ENCODE measurements around the gene SYT6.

The SYT6 gene

GRCh38 chr1:114152508-114153260, 985 bp downstream of the SYT6 start:
- Histone ChIP-seq H3K36me3 (ENCODE audit: control insufficient read depth, insufficient read depth, low read length) (no peaks in the 10 kb centered on the region), H2AFZ (peak overlapping the region; percentile 3), H3K27ac (no peak overlapping the region), H3K9ac (no peak overlapping the region), H3K79me2 (no peaks in the 10 kb centered on the region), H3K4me3 (ENCODE audit: low read depth, low read length) (no peak overlapping the region), H3K27me3 (ENCODE audit: control insufficient read depth, insufficient read depth, low read length) (peaks cover 15% of the 10 kb centered on the region), H3K4me2 (ENCODE audit: low read length) (peak overlapping the region; percentile 70), H3K4me1 (no peaks in the 10 kb centered on the region), H3K9me3 (ENCODE audit: control insufficient read depth, low read length) (no peaks in the 10 kb centered on the region)
- TF ChIP-seq CTCF (IDR thresholded peaks at IDR 0.05), result no peak

GRCh38 chr1:114152089-114152507, 1.6 kb downstream of the SYT6 start:
- Histone ChIP-seq H3K4me3 (ENCODE audit: low read depth, low read length) (no peak overlapping the region), H3K9ac (no peak overlapping the region), H3K27ac (no peak overlapping the region)

GRCh38 chr1:114150016-114150415, 3.7 kb downstream of the SYT6 start:
- Histone ChIP-seq H3K4me3 (ENCODE audit: low read depth, low read length) (no peak overlapping the region), H3K4me2 (ENCODE audit: low read length) (no peak overlapping the region), H3K9ac (no peak overlapping the region), H2AFZ (no peak overlapping the region), H3K36me3 (ENCODE audit: control insufficient read depth, insufficient read depth, low read length) (no peaks in the 10 kb centered on the region), H3K27ac (no peak overlapping the region), H3K4me1 (no peaks in the 10 kb centered on the region), H3K9me3 (ENCODE audit: control insufficient read depth, low read length) (no peaks in the 10 kb centered on the region), H3K79me2 (no peaks in the 10 kb centered on the region), H3K27me3 (ENCODE audit: control insufficient read depth, insufficient read depth, low read length) (peaks cover 15% of the 10 kb centered on the region)
- no peak for TF ChIP-seq CTCF (IDR thresholded peaks at IDR 0.05)

More at GRCh38 chr1:114152089-114152507, 1.6 kb downstream of the SYT6 start:
- no peak overlapping the region for H2AFZ ChIP-seq
- TF ChIP-seq CTCF (IDR thresholded peaks at IDR 0.05), result no peak
- H3K79me2 ChIP-seq, result no peaks in the 10 kb centered on the region
- H3K9me3 ChIP-seq (ENCODE audit: control insufficient read depth, low read length), result no peaks in the 10 kb centered on the region
- no peaks in the 10 kb centered on the region for H3K36me3 ChIP-seq (ENCODE audit: control insufficient read depth, insufficient read depth, low read length)
- H3K4me2 ChIP-seq (ENCODE audit: low read length), result peak overlapping the region; percentile 70
- H3K4me1 ChIP-seq, result no peaks in the 10 kb centered on the region
- H3K27me3 ChIP-seq (ENCODE audit: control insufficient read depth, insufficient read depth, low read length), result peaks cover 15% of the 10 kb centered on the region

- no peak overlapping the region for H3K4me2 ChIP-seq (ENCODE audit: low read length)
- H3K79me2 ChIP-seq, result no peaks in the 10 kb centered on the region
- H3K9me3 ChIP-seq (ENCODE audit: control insufficient read depth, low read length), result no peaks in the 10 kb centered on the region
- H3K4me1 ChIP-seq, result no peaks in the 10 kb centered on the region
- H3K4me3 ChIP-seq (ENCODE audit: low read depth, low read length), result no peak overlapping the region
- H3K27ac ChIP-seq, result no peak overlapping the region
- H3K36me3 ChIP-seq (ENCODE audit: control insufficient read depth, insufficient read depth, low read length), result no peaks in the 10 kb centered on the region
- H3K27me3 ChIP-seq (ENCODE audit: control insufficient read depth, insufficient read depth, low read length), result peaks cover 15% of the 10 kb centered on the region
- H2AFZ ChIP-seq, result no peak overlapping the region
- no peak overlapping the region for H3K9ac ChIP-seq
- no peak for TF ChIP-seq CTCF (IDR thresholded peaks at IDR 0.05)
These were observed 4.5 kb downstream of the SYT6 start for GRCh38 chr1:114149211-114149610.

All from parathyroid adenoma (tissue), 2 donors.